GM18519 (cell line): ENCODE results near the gene ZNF48.
A peak's percentile ranks its signal among the peaks of the same experiment; 100 is the strongest.

Experiments used
- ATAC-seq: cut with Tn5 transposase; IDR thresholded peaks from one replicate; pipeline ENCODE4 v1.9.1; 2021; ENCODE audit warnings: mild to moderate bottlenecking, moderate library complexity; ENCODE audit not compliant: unreplicated experiment, low FRiP score

Gene ZNF48

DNA sequence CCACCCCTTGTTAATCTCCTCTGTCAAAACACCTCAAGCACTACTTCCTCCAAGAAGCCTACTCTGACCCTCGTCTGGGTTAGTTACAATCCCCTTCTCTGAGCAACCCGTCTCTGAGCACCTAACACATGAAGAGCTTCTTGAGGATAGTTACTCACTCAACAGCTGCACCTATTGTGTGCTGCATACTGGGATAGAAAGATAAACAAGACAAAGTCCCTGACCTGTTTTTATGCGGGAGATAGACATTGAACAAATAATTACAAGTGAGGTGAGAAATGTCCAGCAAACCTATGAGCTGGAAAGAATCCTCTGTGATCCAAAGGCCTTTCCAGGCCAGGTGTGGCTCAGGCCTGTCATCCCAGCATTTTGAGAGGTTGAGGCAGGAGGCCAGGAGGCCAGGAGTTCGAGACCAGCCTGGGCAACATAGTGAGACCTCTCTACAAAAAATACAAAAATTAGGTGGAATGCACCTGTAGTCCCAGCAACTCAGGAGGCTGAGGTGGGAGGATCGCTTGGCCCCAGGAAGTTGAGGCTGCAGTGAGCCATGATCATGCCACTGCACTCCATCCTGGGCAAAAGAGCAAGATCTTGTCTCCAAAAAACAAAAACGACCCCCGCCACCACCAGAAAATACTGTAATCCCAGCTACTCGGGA is 6.7 kb downstream of the ZNF48 start:
- no peak for ATAC-seq

DNA sequence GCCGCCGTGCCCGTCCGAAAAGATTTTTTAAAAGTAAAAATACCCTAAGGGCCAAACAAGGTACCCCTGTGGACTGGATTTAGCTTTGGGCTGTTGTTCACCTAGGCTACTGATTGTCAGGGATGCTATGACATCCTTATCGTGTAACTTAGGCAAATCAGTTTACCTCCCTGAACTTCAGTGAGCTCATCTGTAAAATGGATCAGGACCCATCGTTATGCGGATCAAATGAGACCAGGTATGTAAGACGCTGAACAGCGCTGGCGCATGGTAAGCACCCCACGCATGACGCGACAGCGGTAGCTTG is 11.5 kb downstream of the ZNF48 start:
- peak; percentile 14 for ATAC-seq

- peak; percentile 57 for ATAC-seq
Observed at GRCh38 chr16:30407102-30407803, 12.0 kb downstream of the ZNF48 start, which contains the start of gene ZNF771. TSS of gene ZNF771 (plus strand) at chr16:30407606. CDS start at chr16:30408054, 448 bp downstream.

DNA sequence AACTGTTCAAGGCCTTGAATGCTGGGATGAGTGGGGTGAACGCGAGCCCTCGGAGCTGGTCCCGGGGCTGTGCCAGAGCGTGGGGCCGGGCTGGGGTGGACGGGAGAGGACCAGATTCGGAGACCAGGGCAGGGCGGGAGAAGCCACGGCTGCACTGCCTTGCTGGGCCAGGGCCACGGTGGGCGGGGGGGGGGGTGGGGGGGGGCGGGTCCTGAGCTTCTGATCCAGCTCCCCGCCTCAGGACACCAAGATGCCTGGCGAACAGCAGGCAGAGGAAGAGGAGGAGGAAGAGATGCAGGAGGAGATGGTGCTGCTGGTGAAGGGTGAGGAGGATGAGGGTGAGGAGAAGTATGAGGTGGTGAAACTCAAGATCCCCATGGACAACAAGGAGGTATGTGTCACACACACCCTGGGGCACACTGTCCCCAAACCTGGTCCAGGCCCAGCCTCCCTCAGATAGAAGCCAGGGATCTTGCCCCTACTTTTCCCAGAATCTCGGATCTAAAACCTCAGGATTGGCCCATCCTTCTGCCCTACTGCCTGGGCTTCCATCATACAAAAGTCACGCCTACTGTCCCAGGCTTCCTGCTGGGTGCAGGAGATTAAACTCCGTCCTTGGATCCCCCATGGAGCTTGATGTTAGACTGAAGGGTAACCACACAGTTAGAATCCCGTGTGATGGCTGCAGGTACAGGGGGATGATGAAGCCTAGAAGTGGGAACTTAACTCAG is 12.7 kb downstream of the ZNF48 start:
- no peak for ATAC-seq

DNA sequence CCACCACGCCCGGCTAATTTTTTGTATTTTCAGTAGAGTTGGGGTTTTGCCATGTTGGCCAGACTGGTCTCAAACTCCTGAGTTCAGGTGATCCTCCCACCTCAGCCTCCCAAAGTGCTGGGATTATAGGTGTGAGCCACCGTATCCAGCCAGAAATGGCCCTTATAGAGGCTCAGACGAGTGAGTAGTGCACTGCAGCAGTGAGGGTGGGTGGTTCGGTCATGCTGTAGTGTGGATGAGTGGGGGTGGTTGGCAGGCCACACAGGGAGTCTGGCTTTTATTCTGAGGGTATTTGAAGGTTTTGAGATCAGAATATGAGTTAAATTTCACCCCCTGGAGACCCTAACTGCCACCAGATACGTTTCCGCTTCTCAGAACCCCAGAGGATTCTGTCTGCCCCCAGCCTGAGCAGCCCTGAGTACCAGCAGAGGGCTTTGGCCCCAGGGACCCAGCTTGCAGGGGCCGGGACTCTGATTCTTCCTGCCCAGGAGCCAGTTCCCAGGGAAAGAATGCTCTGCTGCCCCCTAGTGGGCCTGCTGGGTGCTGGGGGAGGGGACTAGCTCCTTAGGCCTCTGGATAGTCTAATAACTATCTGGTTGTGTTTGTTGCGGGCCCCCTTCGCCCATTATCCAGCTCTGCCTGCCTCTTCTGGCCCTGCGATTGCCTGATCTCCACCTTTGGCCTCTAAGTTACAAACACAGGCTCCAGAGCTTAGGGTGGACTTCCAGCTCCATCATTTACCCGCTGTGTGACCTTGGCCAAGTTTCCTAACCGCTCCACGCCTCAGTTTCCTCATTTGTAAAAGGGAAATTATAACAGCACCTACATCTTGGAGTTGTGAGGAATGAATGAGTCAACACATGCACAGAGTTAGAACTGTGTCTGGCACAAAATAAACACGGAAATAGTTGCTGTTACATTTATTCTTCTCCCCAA is 14.2 kb downstream of the ZNF48 start:
- no peak for ATAC-seq

DNA sequence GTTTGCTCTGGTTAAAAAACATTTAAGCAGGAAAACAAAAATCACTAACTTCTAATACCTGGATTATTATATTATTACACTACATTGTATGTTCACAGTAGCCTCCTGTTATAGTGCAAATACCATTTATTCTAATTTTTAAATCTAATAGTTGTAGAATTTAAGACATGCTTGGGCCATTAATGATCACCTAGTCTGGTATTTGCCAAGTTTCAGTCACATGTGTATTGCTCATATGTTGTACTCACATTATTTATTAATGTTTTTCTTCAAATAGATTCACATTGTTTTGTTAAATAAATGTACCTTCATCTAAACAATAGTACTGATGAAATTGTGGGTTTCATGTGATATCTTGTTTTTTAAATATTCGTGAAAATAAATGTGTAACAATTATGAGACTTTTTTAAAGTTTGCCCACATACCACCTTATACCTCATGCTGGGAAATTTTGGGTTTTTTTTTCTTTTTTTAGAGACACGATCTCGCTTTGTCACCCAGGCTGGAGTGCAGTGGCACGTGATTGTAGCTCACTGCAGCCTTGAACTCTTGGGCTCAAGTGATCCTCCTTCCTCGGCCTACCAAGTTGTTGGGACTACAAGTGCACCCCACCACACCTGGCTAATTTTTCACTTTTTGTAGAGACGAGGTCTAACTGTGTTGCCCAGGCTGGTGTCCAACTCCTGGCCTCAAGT is 18.0 kb downstream of the ZNF48 start:
- ATAC-seq, result no peak

DNA sequence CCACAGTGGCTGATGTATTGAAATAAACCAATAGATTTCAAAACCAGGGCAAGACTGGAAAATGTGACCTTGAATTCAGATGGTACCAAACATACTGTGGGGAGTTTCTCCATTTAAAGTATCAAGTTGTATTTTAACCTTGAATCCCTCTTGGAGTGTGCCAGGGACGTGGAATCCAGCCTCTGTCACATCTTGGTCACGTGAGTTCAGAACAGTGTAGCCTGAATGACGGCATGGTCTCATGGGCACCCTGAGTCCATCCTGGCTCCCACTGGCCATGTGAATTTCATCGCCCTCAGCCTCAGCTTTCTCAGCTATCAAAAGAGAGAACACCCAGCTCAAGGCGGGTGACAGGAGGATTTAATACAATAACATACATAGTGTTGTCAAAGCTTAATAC is 18.9 kb downstream of the ZNF48 start:
- ATAC-seq, result no peak

DNA sequence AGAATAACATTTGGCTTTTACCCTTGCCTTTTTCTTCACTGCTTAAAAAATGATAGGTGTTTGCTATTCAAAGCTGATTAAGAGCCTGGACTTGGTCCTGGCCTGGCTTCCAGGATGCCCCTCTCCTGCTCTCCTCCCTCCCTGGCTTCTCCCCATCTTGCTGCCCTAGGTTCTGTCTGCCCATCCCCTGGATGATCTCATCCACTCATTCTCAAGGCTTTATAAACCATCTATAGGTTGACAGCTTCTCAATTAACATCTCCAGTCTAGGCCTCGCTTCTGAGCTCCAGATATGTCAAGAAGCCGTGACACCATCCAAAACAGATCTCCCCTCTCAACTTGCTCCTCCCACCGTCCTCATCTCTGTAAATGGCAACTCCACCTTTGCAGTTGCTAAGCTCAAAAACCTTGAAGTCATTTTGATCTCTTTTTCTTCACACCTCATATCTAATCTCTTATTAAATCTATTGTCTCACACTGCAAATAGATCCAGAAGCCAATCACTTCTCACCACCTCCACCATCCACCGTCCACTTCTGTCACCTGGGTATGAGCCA is 20.9 kb downstream of the ZNF48 start:
- ATAC-seq, result no peak

DNA sequence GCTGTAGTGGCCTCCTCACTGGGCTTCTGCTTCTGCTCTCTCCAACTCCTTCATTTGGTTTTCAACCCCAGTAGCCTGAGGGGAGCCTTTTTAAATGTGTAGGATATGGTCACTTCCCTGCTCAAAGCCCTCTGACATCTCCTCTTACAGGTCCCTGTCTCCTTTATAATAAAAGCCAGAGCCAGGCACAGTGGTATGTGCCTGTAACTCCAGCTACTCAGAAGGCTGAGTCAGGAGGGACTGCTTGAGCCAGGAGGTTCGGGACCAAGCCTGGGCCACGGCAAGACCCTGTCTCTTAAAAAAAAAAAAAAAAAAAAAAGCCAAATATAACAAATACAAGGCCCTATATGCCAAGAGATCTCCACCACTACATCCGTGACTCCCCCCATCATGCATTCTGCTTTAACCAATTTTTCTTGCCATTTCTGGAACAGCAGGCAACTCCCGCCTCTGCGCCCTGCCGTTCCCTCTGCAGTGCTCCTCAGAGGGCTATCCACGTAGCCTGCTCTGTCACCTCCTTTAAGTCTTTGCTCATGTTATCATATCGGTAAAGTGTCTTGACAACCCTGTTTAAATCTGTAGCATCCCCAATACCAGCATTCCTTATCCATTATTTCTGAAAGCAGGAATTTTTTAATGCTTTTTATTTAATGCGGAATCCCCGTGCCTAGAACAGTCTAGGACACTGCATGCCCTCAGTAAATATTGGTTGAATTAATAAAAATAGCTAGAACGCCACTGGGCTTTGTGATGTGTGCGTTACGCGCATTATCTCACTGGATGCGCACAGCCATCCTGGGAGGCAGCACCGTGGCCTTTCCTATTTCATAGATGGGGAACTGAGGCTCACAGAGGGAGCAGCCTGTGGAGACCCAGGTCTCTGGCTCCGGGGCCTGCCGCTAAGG is 21.7 kb downstream of the ZNF48 start:
- no peak for ATAC-seq

DNA sequence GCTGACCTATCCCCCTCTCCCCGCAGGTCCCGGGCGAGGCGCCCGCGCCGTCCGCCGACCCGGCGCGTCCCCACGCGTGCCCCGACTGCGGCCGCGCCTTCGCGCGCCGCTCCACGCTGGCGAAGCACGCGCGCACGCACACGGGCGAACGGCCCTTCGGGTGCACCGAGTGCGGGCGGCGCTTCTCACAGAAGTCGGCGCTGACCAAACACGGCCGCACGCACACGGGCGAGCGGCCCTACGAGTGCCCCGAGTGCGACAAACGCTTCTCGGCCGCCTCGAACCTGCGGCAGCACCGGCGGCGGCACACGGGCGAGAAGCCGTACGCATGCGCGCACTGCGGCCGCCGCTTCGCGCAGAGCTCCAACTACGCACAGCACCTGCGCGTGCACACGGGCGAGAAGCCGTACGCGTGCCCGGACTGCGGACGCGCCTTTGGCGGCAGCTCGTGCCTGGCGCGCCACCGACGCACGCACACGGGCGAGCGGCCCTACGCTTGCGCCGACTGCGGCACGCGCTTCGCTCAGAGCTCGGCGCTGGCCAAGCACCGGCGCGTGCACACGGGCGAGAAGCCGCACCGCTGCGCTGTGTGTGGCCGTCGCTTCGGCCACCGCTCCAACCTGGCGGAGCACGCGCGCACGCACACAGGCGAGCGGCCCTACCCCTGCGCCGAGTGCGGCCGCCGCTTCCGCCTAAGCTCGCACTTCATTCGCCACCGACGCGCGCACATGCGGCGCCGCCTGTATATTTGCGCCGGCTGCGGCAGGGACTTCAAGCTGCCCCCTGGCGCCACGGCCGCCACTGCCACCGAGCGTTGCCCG is 22.5 kb downstream of the ZNF48 start:
- peak; percentile 65 for ATAC-seq

DNA sequence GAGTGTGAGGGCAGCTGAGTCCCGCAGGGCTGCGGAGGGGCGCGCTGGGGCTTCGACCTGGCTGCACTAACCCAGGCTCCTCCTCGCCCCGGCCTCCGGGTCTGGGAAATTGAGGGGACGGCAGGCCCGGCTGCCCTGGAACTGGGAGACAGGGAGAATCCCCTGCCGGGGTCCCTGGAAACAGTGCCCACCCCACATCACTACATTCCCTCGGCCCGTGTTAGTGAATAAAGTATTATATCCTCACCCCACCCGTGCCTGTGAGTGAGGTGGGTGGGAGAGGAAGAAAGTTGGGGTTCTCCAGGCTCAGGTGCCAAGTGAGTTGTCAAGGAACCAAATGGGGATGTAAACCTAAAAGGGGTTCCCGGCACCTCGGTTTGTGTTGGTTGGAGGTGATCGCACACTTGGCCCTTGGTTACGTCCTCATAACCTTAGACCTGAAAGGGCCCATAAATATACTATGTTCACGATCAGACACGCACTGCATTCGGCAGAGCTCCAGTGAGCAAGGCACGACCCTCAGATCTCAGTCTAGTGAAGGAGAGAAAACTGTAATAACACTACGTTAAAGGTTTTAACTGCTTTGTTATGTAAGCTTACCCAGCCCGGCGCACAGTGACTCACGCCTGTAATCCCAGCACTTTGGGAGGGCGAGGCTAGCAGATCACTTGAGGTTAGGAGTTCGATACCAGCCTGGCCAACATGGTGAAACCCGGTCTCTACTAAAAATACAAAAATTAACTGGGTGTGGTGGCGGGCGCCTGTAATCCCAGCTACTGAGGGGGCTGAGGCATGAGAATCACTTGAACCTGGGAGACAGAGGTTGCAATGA is 23.3 kb downstream of the ZNF48 start:
- ATAC-seq, result no peak

- ATAC-seq, result no peak
Observed at GRCh38 chr16:30421010-30421409, 25.8 kb downstream of the ZNF48 start.

GRCh38 chr16:30428055-30428454 is 32.8 kb downstream of the ZNF48 start:
- ATAC-seq, result no peak

DNA sequence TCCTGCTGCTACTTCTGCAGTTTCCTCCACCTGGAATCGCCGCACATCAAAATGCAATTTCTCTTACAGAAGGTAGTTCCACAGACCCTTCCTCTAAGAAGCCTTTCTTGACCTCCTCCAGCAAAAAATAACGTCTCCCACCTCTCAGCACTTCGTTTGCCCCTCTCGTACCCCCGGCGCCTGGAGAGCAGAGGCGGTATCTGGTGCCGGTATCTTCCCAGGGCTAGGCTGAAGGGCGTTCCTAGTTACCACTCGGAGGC is 34.1 kb downstream of the ZNF48 start:
- no peak for ATAC-seq

GRCh38 chr16:30429678-30430427 is 34.6 kb downstream of the ZNF48 start, which contains the start of gene DCTPP1:
TSS of gene DCTPP1 (minus strand) at chr16:30430030. CDS start at chr16:30429980, 50 bp downstream.
- ATAC-seq, result peak; percentile 86

GRCh38 chr16:30430428-30430970 is 35.3 kb downstream of the ZNF48 start:
- ATAC-seq, result peak; percentile 8
